Glutamatergic neuron (in vitro differentiated cells): Measurements from ENCODE around the gene KLHL2. TPM values are rescaled to one million over a fixed set of nuclear protein-coding genes. Genes with fewer than 3 reads are reported as not detected.

Source experiments
- DNase-seq: peaks from one replicate; pipeline ENCODE4 v3.0.0; 2022
- H3K27ac Mint-ChIP-seq: one replicate; pipeline ENCODE4 v1.8.0; 2020; ENCODE audit warnings: mild to moderate bottlenecking, mixed read lengths, inconsistent platforms; ENCODE audit not compliant: unreplicated experiment
- H3K27me3 Mint-ChIP-seq: one replicate; pipeline ENCODE4 v1.8.0; 2020; ENCODE audit warnings: mild to moderate bottlenecking, moderate library complexity, mixed read lengths, inconsistent platforms; ENCODE audit not compliant: unreplicated experiment
- H3K36me3 Mint-ChIP-seq: one replicate; pipeline ENCODE4 v1.8.0; 2020; ENCODE audit warnings: mild to moderate bottlenecking, mixed read lengths, inconsistent platforms; ENCODE audit not compliant: unreplicated experiment
- H3K4me1 Mint-ChIP-seq: one replicate; pipeline ENCODE4 v1.8.0; 2020; ENCODE audit warnings: mild to moderate bottlenecking, low read depth, mixed read lengths, inconsistent platforms; ENCODE audit not compliant: unreplicated experiment
- H3K4me3 Mint-ChIP-seq: one replicate; pipeline ENCODE4 v1.8.0; 2020; ENCODE audit warnings: mild to moderate bottlenecking, mixed read lengths, inconsistent platforms; ENCODE audit not compliant: unreplicated experiment
- H3K9me3 Mint-ChIP-seq: one replicate; pipeline ENCODE4 v1.8.0; 2020; ENCODE audit warnings: mild to moderate bottlenecking, moderate library complexity, mixed read lengths, inconsistent platforms; ENCODE audit not compliant: unreplicated experiment
- total RNA-seq: library from RNA; stranded (reverse); fragmentation: NEBNext Ultra II Directional; extraction: Animal tissue kit (Norgen Biotek cat#: 25700); gene quantifications from one replicate; pipeline ENCODE4 v1.2.1, GENCODE V29; 2021; ENCODE audit not compliant: unreplicated experiment
- TF ChIP-seq, protein P1 (sequence below): fragments of 200-600 bp; sonication (generic); IDR thresholded peaks from one replicate; pipeline ENCODE4 v1.5.0; 2021; ENCODE audit not compliant: partially characterized antibody, unreplicated experiment

The KLHL2 gene
- total RNA-seq, 1 donor from 2014 or later = 19.7 TPM

DNA sequence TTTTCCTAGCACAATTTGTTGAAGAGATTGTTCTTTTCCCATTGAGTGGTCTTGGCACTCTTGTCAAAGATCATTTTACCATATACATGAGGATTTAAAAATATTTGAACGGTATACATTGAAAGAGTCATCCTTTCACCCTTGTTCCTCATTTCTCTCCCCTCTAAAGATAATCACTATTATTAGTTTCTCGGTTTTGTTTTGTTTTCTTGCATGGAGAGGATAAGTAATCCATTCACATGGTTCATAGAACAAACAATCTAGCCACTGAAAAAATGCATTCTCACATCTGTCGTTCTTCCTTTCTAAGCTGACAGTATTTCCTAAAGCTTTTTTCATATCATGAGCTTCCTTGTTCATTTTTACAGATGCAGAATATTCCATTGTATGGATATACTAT lies 80.9 kb downstream of the KLHL2 start:
- H3K36me3 Mint-ChIP-seq = peaks cover 9% of the 10 kb centered on the region
- no peak for DNase-seq
- TF ChIP-seq, protein P1, sequence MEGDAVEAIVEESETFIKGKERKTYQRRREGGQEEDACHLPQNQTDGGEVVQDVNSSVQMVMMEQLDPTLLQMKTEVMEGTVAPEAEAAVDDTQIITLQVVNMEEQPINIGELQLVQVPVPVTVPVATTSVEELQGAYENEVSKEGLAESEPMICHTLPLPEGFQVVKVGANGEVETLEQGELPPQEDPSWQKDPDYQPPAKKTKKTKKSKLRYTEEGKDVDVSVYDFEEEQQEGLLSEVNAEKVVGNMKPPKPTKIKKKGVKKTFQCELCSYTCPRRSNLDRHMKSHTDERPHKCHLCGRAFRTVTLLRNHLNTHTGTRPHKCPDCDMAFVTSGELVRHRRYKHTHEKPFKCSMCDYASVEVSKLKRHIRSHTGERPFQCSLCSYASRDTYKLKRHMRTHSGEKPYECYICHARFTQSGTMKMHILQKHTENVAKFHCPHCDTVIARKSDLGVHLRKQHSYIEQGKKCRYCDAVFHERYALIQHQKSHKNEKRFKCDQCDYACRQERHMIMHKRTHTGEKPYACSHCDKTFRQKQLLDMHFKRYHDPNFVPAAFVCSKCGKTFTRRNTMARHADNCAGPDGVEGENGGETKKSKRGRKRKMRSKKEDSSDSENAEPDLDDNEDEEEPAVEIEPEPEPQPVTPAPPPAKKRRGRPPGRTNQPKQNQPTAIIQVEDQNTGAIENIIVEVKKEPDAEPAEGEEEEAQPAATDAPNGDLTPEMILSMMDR = no peak
- no peaks in the 10 kb centered on the region for H3K4me1 Mint-ChIP-seq
- H3K27ac Mint-ChIP-seq = no peak overlapping the region
- H3K9me3 Mint-ChIP-seq = no peaks in the 10 kb centered on the region
- H3K4me3 Mint-ChIP-seq = no peak overlapping the region
- no peaks in the 10 kb centered on the region for H3K27me3 Mint-ChIP-seq

- H3K4me3 Mint-ChIP-seq = no peak overlapping the region
- TF ChIP-seq, protein P1 = no peak
- peaks cover 9% of the 10 kb centered on the region for H3K36me3 Mint-ChIP-seq
- H3K9me3 Mint-ChIP-seq = no peaks in the 10 kb centered on the region
- H3K27ac Mint-ChIP-seq = no peak overlapping the region
- H3K27me3 Mint-ChIP-seq = no peaks in the 10 kb centered on the region
- no peak for DNase-seq
- no peaks in the 10 kb centered on the region for H3K4me1 Mint-ChIP-seq
Measured at GRCh38 chr4:165288639-165289422, 81.5 kb downstream of the KLHL2 start.

DNA sequence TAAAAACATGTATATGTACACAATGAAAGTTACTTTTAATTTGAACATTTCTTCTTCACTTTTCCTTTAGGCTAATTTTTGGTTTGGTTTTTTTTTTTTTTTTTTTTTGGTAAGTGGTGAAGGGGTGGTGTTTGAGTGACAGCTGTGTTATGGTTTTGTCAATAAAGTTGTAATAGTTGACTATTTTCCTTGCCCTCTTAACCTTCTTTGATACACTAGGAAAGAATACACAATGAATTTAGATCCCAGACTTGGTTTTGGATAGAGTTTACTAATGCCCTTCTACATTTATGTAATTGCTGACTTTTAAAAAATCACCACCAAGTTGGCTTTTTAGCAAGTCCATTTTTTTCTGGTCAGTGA lies 82.0 kb downstream of the KLHL2 start:
- TF ChIP-seq, protein P1 = no peak
- H3K27ac Mint-ChIP-seq = no peak overlapping the region
- no peak for DNase-seq
- peaks cover 5% of the 10 kb centered on the region for H3K36me3 Mint-ChIP-seq
- no peaks in the 10 kb centered on the region for H3K4me1 Mint-ChIP-seq
- H3K27me3 Mint-ChIP-seq = no peaks in the 10 kb centered on the region
- H3K4me3 Mint-ChIP-seq = no peak overlapping the region
- H3K9me3 Mint-ChIP-seq = no peaks in the 10 kb centered on the region

GRCh38 chr4:165293061-165293460 lies 85.7 kb downstream of the KLHL2 start:
- Mint-ChIP-seq H3K4me3 (no peak overlapping the region), H3K36me3 (no peaks in the 10 kb centered on the region), H3K4me1 (no peaks in the 10 kb centered on the region), H3K27me3 (no peaks in the 10 kb centered on the region), H3K9me3 (peaks cover 2% of the 10 kb centered on the region), H3K27ac (no peak overlapping the region)
- TF ChIP-seq, protein P1 = no peak
- DNase-seq = no peak

DNA sequence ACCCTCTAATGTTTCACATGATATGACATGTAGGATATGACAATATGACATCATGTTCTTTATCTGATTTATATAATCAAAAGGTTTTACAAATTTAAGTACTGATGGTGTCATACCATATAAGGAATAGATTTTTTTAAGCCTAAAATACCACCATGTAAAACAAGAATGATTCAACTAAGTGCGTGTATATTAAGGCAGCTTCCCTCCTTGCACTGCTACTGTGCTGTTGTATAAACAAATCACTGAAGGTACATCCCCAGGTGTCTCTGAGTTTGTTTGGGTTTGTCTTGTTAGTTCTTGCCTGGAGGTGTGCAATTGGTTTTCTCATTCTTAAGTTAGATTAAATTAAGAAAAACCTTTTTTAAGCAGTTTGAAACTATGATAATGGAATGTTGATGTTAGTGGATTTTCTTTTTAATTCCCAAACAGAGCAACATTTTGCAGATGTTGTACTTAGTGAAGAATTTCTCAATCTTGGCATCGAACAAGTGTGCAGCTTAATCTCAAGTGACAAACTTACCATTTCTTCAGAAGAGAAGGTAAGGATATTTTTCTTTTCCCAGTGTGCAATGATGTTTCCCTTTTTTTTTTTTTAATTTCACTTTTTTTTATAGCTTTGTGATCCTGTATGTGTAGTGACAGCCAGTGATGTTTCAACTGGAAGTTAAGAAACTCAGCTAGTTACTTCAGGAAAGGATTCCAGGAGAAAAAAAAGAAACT lies 86.7 kb downstream of the KLHL2 start:
- no peak for DNase-seq
- Mint-ChIP-seq H3K4me1 (no peaks in the 10 kb centered on the region), H3K4me3 (no peak overlapping the region), H3K36me3 (no peaks in the 10 kb centered on the region), H3K9me3 (peaks cover 2% of the 10 kb centered on the region), H3K27ac (no peak overlapping the region), H3K27me3 (no peaks in the 10 kb centered on the region)
- TF ChIP-seq, protein P1 = no peak
